Measurements from ENCODE around the gene EFCAB7. TPM values are rescaled to one million over a fixed set of nuclear protein-coding genes. Genes with fewer than 3 reads are reported as not detected.

The EFCAB7 gene, protein sequence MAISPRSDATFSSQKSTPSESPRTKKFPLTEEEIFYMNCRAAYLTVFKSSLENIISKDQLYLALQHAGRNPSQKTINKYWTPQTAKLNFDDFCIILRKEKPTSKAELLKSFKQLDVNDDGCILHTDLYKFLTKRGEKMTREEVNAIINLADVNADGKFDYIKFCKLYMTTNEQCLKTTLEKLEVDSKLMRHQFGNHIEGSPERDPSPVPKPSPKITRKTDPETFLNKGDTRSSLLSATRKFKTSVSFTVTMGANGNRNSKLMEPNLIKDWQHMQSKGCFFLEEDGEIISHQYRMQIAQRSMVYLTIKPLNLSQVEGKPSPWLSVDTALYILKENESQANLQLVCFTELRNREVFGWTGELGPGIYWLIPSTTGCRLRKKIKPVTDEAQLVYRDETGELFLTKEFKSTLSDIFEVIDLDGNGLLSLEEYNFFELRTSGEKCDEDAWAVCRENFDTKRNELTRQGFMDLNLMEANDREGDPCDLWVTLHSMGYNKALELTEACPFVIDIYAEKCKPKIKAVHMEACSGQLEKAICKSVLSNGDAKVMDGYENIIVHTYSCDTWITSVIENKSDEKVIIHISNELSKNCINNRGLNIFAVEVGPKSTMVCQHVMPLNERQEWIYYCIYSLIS
- total RNA-seq: 30.4 TPM
- 4.4 TPM for polyA plus RNA-seq

GRCh38 chr1:63522891-63523728, at the start of gene EFCAB7, which contains the start of gene ITGB3BP:
TSS of gene EFCAB7 (plus strand) at chr1:63523525. CDS start at chr1:63525573, 2,048 bp downstream.
TSS of gene ITGB3BP (minus strand) at chr1:63523225. CDS start at chr1:63523133, 92 bp downstream.
- H3K36me3 ChIP-seq (ENCODE audit: insufficient read depth): no peaks in the 10 kb centered on the region

GRCh38 chr1:63475761-63476160, 47.6 kb upstream of the EFCAB7 start:
- Histone ChIP-seq H3K27ac (ENCODE audit: low read depth) (no peak overlapping the region), H3K4me1 (ENCODE audit: insufficient read depth) (no peaks in the 10 kb centered on the region), H3K4me3 (ENCODE audit: low read depth, low read length) (no peak overlapping the region), H3K36me3 (ENCODE audit: insufficient read depth) (peaks cover 1% of the 10 kb centered on the region)
- no peak for DNase-seq (ENCODE audit: extremely low spot score)
- 86% methylated on average over 7 of the region's 7 CpGs for whole genome bisulfite sequencing

More at GRCh38 chr1:63522891-63523728, at the start of gene EFCAB7, which contains the start of gene ITGB3BP:
- Histone ChIP-seq H3K27ac (ENCODE audit: low read depth) (peak within 1 kb of the TSS; percentile 53), H3K4me1 (ENCODE audit: insufficient read depth) (no peaks in the 10 kb centered on the region), H3K4me3 (ENCODE audit: low read depth, low read length) (peak within 1 kb of the TSS; percentile 52)
- peak; percentile 91 for DNase-seq (ENCODE audit: extremely low spot score)
- WGBS: under 1% methylated on average over 50 of the region's 50 CpGs

DNA sequence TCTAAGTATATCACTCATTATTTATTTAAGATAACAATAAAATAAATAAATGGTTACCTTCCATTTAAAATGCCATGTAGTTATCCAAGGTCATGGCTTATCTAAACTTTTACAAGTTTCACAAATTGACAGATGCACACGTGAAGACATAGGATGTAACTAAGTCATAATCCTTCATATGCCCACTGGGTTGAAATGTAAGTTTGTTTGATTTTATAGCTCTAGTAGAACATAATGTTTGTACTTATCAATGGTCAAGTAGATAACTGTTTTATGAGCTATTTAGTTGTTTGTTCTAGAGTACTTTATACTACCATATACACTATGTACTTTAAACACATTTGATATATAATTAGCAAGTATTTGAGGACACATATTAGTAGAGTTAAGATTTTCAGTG, 43.3 kb upstream of the EFCAB7 start:
- WGBS: 47% methylated on average over 1 of the region's 1 CpG
- Histone ChIP-seq H3K36me3 (ENCODE audit: insufficient read depth) (no peaks in the 10 kb centered on the region), H3K27ac (ENCODE audit: low read depth) (no peak overlapping the region), H3K4me1 (ENCODE audit: insufficient read depth) (no peaks in the 10 kb centered on the region), H3K4me3 (ENCODE audit: low read depth, low read length) (no peak overlapping the region)
- no peak for DNase-seq (ENCODE audit: extremely low spot score)

DNA sequence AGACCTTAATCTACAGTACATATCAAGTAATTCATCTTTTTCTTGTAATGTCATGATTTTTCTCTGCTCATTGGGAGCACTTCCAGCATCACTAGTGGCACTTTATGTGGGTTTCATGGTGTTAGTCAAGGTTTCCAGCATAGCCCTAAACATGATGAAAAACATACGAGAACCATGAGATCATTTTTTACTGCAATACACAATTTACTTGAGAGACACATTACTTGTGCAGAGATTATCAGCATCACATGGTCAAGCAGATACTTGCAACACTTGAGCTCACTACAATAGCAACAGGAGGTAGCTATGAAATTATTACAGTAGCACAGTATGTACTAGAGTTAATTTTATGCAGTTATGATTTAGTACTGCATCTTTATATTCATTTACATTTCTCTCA, 36.7 kb upstream of the EFCAB7 start:
- no peak for DNase-seq (ENCODE audit: extremely low spot score)
- H3K4me3 ChIP-seq (ENCODE audit: low read depth, low read length): no peak overlapping the region
- no peaks in the 10 kb centered on the region for H3K36me3 ChIP-seq (ENCODE audit: insufficient read depth)
- H3K27ac ChIP-seq (ENCODE audit: low read depth): no peak overlapping the region
- 40% methylated on average over 1 of the region's 1 CpG for WGBS
- H3K4me1 ChIP-seq (ENCODE audit: insufficient read depth): no peaks in the 10 kb centered on the region

- 29% methylated on average over 8 of the region's 8 CpGs for WGBS
- Histone ChIP-seq H3K36me3 (ENCODE audit: insufficient read depth) (no peaks in the 10 kb centered on the region), H3K27ac (ENCODE audit: low read depth) (no peak overlapping the region), H3K4me1 (ENCODE audit: insufficient read depth) (no peaks in the 10 kb centered on the region), H3K4me3 (ENCODE audit: low read depth, low read length) (no peak overlapping the region)
- peak; percentile 10 for DNase-seq (ENCODE audit: extremely low spot score)
These were observed 35.8 kb upstream of the EFCAB7 start for GRCh38 chr1:63487336-63488065.

GRCh38 chr1:63497577-63497976, 25.7 kb upstream of the EFCAB7 start:
- Histone ChIP-seq H3K4me1 (ENCODE audit: insufficient read depth) (no peaks in the 10 kb centered on the region), H3K36me3 (ENCODE audit: insufficient read depth) (no peaks in the 10 kb centered on the region), H3K27ac (ENCODE audit: low read depth) (no peak overlapping the region), H3K4me3 (ENCODE audit: low read depth, low read length) (no peak overlapping the region)
- 87% methylated on average over 2 of the region's 2 CpGs for WGBS
- no peak for DNase-seq (ENCODE audit: extremely low spot score)

DNA sequence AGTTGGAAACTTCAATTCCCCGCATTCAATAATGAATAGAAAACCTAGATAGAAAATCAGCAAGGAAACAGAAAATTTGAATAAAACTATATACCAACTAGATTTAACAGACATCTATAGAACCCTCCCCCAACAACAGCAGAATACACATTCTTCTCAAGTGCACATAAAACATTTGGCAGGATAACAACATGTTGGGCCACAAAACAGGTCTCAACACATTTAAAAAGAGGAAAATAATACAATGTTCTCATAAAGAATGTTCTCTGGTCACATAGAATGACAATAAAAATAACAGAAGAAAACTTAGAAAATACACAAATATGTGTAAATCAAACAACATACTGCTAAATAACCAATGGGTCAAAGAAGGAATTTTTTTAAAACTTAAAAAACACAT, 25.2 kb upstream of the EFCAB7 start:
- no peaks in the 10 kb centered on the region for H3K4me1 ChIP-seq (ENCODE audit: insufficient read depth)
- H3K27ac ChIP-seq (ENCODE audit: low read depth): no peak overlapping the region
- WGBS: 53% methylated on average over 1 of the region's 1 CpG
- DNase-seq (ENCODE audit: extremely low spot score): peak; percentile 11
- no peaks in the 10 kb centered on the region for H3K36me3 ChIP-seq (ENCODE audit: insufficient read depth)
- H3K4me3 ChIP-seq (ENCODE audit: low read depth, low read length): no peak overlapping the region

DNA sequence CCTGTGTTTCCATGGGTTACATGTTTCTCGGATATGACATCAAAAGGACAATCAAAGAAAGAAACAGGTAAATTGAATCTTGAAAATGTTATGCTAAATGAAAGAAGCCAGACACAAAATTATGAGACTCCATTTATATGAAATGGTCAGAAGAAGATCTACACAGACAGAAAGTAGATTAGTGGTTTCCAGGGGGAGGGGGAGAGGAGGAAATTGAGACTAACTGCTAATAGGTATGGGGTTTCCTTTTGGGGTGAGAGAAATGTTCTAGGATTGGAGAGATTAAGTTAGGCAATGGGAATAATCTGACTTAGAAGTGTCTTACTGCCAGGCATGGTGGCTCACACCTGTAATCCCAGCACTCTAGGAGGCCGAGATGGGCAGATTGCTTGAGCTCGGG, 22.1 kb upstream of the EFCAB7 start:
- no peaks in the 10 kb centered on the region for H3K36me3 ChIP-seq (ENCODE audit: insufficient read depth)
- WGBS: 93% methylated on average over 3 of the region's 3 CpGs
- no peak for DNase-seq (ENCODE audit: extremely low spot score)
- no peak overlapping the region for H3K27ac ChIP-seq (ENCODE audit: low read depth)
- H3K4me1 ChIP-seq (ENCODE audit: insufficient read depth): no peaks in the 10 kb centered on the region
- H3K4me3 ChIP-seq (ENCODE audit: low read depth, low read length): no peak overlapping the region

GRCh38 chr1:63506782-63507181, 16.5 kb upstream of the EFCAB7 start:
- no peaks in the 10 kb centered on the region for H3K4me1 ChIP-seq (ENCODE audit: insufficient read depth)
- H3K4me3 ChIP-seq (ENCODE audit: low read depth, low read length): no peak overlapping the region
- DNase-seq (ENCODE audit: extremely low spot score): no peak
- no peak overlapping the region for H3K27ac ChIP-seq (ENCODE audit: low read depth)
- H3K36me3 ChIP-seq (ENCODE audit: insufficient read depth): no peaks in the 10 kb centered on the region

DNA sequence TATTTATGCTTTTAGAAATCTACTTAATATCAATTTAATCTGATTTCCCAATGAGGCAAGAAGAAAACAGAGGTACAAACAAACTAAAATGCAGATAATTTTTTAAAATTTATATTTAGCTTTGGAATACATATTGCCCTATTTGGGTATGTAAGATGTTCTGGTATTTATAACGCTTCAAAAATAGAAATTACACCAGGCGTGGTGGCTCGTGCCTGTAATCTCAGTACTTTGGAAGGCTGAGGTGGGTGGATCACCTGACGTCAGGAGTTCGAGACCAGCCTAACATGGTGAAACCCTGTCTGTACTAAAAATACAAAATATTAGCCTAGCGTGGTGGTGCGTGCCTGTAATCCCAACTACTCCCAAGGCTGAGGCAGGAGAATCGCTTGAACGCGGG, 13.6 kb upstream of the EFCAB7 start:
- Histone ChIP-seq H3K36me3 (ENCODE audit: insufficient read depth) (no peaks in the 10 kb centered on the region), H3K4me3 (ENCODE audit: low read depth, low read length) (no peak overlapping the region), H3K4me1 (ENCODE audit: insufficient read depth) (no peaks in the 10 kb centered on the region), H3K27ac (ENCODE audit: low read depth) (no peak overlapping the region)
- DNase-seq (ENCODE audit: extremely low spot score): no peak
- 85% methylated on average over 10 of the region's 10 CpGs for WGBS

- Histone ChIP-seq H3K36me3 (ENCODE audit: insufficient read depth) (no peaks in the 10 kb centered on the region), H3K27ac (ENCODE audit: low read depth) (no peak overlapping the region), H3K4me1 (ENCODE audit: insufficient read depth) (no peaks in the 10 kb centered on the region), H3K4me3 (ENCODE audit: low read depth, low read length) (no peak overlapping the region)
- no peak for DNase-seq (ENCODE audit: extremely low spot score)
These were observed 10.7 kb upstream of the EFCAB7 start for GRCh38 chr1:63512584-63512983.

DNA sequence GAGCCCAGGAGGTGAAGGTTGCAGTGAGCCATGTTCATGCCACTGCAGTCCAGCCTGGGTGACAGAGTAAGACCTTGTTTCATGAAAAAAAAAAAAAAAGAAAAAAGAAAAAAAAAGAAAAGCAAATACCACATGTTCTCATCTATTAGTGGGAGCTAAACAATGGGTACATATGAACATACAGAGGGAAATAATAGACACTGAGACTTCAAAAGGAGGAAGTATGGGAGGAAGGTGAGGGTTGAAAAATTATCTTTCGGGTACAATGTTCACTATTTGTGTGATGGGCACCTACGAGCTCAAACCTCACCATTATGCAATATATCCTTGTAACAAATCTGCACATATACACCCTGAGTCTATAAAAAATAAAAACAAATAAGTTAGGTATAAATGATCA, 6.7 kb upstream of the EFCAB7 start:
- Histone ChIP-seq H3K4me1 (ENCODE audit: insufficient read depth) (no peaks in the 10 kb centered on the region), H3K4me3 (ENCODE audit: low read depth, low read length) (no peak overlapping the region), H3K36me3 (ENCODE audit: insufficient read depth) (no peaks in the 10 kb centered on the region), H3K27ac (ENCODE audit: low read depth) (no peak overlapping the region)
- WGBS: 92% methylated on average over 2 of the region's 2 CpGs
- no peak for DNase-seq (ENCODE audit: extremely low spot score)

GRCh38 chr1:63523738-63524137, 413 bp downstream of the EFCAB7 start:
- DNase-seq (ENCODE audit: extremely low spot score): no peak
- Histone ChIP-seq H3K4me1 (ENCODE audit: insufficient read depth) (no peaks in the 10 kb centered on the region), H3K27ac (ENCODE audit: low read depth) (peak overlapping the region; percentile 53), H3K4me3 (ENCODE audit: low read depth, low read length) (peak overlapping the region; percentile 52), H3K36me3 (ENCODE audit: insufficient read depth) (no peaks in the 10 kb centered on the region)
- 2% methylated on average over 11 of the region's 11 CpGs for WGBS
